Measurements from ENCODE around the gene FIGLA.

DNA sequence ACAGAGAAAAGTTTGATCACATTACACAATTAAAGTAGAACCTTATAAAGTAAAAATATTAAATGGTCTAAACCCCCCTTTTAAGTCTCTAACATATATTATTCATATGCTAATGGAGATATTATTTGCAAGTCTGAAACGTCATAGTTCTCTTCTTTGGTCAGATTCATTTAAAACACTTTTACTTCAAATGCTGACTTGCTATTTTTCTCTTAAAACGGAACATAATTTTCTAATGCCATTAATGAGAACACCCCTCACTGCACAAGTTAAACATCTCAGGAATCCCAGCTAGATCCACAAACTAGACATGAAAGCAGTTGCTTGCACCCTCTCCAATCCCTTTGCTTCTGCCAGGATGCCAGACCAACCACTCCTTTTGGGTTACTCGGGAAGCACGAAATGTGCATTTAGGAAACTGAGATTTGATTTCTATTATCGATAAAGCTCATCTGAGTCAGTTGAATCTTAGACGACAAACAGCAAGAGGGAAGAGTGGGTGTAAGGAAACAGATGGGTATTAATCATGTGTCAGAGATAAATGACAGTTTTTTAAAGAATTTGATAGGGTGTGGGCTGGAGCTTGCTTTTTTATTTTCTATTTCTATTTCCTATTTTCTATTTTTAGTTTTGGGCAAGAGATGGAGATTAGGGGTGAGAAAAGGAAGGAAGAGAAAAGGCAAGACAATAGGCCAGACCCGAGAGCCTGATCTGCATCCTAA, 23.9 kb downstream of the FIGLA start:
- TF ChIP-seq SUZ12 (IDR thresholded peaks at IDR 0.05; ENCODE audit: extremely low read depth, insufficient read depth, insufficient read length) = no peak
- TF ChIP-seq YY1 (IDR thresholded peaks at IDR 0.05; ENCODE audit: insufficient read depth, insufficient read length) = no peak
